GM18499 (cell line): Measurements from ENCODE around the gene CYBC1.

ENCODE experiments used
- ATAC-seq: cut with Tn5 transposase; IDR thresholded peaks from one replicate; pipeline ENCODE4 v1.9.1; 2021; ENCODE audit warnings: moderate number of reproducible peaks; ENCODE audit not compliant: insufficient read depth, unreplicated experiment

Gene CYBC1

DNA sequence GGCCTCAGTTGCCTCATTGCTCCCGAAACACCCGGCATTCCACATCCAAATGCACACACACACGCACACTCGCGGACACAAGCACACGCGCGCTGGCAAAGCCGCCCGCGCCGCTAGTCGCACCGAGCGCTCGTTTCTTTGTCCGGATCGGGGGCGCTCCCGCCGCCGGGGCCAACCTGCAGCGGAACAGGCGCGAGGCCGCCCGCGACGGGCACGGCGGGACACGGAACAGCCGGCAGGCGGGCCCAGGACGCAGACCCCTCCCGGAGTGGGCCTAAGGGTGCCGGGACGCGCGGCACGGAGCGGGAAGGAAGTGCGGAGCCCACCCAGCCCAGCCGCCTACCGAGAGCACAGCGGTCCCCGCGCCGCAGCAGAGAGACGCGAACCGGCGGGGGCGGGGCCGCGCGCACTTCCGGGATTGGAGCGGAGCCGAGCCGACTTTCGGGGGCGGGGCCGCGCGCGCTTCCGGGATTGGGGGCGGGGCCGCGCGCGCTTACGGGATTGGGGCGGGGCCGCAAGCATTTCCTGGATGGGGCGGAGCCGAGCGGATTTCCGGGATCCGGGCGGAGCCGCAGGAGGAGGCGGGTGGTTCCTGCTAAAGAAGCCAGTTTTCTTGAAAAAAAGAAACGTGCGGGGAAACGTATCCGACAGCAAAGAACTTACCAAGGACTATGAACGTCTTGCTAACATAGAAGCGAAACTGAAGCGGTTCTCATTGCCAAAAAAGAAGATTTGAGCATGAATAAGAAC lies at the start of gene CYBC1:
TSS of gene CYBC1 (minus strand) at position 396 of the 750 bp plus-strand sequence. CDS start 1,498 bp downstream, outside the sequence.
- no peak for ATAC-seq

DNA sequence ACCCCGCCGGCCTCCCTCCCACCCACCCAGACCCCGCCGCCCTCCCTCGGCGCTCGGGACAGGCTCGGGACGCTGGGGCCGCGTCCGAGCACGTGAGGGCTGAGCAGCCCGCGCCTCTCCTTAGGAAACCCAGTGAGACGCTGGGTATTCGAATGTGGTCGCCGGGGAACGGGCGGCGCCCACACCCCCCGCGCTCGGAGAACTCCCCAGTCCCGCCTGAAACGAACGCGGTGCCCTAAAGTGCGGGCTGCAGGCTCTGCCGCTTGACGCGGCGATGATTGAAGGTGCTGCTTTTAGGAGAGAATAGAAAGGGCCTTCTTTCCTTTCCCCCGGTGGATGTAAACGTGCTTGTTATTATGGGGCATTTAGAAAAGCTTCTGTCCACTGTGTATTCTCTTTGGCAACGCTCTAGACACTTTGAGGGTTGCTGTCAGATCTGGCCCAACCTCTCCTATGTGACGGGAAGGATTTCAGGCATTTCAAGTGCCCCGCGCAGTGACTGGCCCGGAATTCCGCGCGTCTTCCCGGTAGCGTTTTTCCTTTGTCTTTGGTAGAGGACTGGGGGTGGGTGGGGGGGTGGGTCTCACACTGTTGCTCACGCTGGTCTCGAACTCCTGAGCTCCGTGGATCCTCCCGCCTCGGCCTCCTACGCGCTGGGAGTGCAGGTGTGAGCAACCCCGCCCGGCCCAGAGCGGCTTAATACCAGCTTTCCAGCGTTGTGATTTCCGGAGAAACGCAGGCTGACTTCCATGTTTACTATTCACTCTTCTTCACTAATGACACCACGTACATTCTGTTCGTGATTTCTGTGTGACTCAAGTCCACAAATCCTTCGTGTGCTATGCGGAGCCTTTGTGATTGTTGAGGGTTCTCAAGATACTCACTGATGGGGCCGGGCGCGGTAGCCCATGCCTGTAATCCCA lies 47.2 kb upstream of the CYBC1 start:
- no peak for ATAC-seq

DNA sequence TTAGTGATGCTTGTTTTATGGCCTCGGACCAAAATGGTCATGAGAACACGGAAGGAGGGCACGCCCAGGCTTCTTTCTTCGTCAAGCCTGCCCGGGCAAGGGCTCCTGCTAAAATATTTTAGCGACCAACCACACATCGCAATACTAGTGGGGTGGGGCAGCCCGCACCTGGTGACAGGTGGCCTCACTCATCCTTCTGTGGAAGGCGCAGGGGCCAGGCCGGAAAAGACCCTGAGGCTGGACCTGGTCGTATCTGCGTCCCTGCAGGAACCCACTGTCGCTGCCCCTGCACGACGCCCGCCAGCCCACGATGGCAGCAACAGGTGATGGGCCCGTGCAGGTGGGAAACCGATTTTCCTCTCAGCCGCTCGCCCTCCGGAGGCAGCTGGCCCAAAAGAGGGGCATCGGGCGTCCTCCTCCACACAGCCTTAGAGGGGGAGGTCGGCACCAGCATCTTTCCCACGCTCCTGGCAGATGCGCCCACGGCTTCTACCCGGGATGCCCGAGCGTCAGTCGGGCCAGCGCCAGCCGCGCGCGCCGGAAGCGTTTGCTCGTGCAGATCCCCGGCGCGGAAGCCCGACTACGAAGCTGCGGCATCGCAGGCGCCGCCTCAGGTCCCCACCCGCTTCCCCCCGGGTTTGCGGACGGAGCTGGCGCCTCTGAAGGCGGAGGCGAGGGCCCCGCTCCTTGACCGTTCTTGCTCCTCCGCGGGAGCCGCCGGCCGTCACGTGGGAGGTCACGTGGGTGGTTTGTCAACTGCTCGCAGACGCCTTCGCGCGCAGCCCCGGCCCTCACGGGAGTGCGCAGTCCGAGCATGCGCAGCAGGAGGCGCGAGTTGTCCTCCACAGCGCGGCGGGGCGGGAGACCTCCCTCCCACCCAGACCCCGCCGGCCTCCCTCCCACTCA lies 46.2 kb upstream of the CYBC1 start:
- ATAC-seq, result no peak

DNA sequence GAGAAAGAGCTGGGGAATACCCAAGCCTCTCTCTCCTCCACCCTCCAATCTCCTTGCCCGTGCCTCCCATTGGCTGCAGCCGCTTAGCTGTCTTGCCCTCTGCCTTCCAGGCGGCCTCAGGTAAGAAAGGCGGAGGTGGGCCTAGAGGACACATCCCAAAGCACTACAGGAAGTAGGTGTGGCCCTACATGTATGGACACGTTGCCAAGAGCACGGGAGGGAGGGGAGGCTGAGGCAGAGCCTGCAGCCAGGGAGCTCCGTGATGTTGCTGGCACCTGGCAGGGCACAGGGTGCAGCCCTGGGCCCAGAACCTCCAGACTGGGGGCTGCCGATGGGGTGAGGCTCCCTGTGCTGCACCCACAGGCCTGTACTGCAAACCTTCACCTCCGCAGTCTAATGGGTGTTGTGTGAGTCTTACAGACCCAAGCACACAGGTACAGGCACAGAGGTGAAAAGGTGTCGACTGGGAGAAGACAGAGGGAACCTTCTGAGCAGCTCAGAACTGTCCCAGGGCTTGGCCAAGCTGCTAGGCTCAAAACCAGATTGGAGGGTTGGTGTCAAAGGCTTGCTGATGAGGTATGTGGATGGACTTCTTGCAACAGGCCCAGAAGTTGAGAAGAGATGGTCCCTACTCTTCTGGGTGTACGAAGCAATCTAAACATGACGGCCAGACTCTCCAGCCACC lies 45.4 kb upstream of the CYBC1 start:
- no peak for ATAC-seq

DNA sequence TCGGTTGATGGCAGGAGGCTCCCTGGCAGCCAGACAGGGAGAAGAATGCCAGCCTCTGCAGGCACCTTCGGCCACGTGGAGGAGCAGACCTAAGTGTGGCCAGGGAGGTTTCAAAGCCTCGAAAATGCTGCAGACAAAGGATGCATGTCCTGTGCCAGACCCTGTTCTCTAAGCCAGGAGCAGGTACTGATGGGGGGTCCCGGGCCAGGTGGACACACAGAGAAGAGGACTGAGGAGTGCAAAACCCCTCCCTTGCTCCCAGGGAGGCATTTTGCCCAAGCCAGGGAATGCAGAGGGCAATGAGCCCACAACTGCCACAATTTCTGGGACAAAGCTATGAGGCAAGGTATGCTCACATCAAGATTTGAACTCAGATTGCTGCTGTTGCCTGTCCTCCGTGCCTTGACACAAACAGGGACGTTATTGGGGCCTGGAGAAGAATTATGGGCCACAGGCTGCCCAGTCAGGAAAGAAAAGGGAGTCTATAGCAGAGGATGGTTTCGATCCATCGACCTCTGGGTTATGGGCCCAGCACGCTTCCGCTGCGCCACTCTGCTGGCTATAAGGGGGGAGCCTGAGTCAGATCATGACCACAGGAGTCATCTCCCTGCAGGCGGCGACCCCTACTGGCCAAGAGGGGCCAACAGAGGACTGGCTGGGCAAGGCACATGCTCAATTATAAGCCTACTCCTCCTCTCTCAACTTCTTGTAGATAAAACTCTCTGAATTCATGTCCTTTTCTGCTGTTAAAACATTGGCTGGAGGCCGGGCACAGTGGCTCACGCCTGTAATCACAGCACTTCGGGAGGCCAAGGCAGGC lies 43.9 kb upstream of the CYBC1 start:
- peak; percentile 35 for ATAC-seq

DNA sequence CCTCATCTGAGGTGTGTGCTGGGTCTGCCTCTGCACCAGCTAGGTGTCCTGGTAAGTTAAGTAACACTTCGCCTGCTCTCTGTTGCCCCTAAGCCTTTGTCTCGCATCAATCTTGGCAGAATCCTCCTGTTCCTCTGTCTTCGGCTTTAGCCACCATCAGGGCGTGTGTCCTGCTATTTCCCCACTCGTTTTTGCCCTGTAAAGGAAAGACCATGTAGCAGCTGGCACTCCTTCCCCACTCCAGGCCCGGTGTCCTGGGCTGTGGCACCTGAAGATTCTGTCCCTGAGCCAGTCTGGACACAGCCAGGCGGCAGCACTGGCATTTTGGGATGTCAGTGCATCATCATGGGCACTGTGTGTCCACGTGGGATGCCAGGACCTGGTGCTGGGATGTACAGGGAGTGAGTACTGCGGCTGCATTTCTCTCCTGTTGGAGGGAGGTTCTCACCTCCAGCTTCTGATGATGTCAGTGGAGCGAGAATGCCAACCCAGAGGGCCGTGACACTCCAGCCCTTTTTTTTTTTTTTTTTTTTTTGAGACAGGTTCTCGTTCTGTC lies 42.8 kb upstream of the CYBC1 start:
- ATAC-seq, result no peak

DNA sequence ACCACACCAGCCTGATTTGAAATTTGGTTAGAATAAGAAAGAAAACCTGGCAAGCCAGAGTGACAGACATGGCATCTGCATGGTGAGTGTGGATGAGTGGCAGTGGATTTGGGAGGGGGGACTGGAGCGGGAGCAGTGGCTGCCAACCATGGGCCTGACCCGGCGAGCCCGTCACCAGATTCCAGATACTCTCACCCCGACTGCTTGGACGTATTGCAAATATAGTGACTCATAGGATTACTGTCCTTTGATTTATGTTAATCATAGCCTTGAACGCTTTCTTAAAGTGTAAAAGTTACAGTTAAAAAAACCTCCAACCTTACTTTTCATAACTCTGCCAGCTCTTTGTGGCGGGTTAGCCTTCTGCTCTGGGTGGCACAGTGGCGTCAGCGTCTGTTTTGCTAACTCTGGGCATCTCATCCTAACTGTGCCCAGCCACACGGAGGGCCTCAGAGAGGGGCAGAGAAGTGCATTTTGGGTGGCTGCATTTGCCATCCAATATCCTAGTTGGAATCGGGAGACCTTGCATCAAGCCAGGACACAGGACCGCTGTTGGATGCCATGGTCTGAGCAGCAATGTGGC lies 42.2 kb upstream of the CYBC1 start:
- ATAC-seq, result no peak

DNA sequence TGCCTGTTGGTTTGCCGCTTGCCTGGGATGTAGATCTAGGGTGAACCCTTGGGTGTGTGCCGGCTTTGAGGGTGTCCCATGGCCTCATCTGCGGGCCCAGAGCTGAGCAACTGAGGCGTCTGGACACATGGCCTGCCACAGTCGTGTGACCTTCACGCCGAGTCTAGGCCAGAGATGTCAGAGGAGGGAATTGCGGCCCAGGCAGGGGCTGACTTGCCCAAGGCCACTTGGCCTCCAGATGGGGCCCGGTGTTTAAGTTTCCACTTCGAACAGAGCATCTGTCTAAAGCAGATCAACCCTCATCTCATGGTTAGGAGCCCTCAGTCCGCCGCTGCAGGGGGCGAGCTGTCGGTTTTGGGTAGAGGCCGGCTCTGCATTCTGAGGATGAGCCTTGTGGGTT lies 41.0 kb upstream of the CYBC1 start:
- no peak for ATAC-seq

DNA sequence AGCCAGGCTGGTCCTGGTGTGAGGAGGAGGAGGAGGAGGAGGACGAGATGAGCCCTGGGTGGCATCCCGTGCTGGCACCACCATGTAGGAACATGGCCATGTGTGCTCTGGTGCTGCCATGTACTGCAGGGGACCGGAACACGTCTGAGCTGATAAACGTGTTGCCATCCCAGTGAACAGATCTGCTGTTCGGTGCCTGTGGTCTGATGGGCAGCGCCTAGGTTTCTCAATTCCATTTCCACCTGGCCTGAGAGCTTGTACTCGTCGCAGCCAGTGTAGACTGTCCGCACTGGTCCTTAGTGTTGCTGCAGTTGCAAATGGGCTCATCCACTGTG lies 40.6 kb upstream of the CYBC1 start:
- no peak for ATAC-seq

DNA sequence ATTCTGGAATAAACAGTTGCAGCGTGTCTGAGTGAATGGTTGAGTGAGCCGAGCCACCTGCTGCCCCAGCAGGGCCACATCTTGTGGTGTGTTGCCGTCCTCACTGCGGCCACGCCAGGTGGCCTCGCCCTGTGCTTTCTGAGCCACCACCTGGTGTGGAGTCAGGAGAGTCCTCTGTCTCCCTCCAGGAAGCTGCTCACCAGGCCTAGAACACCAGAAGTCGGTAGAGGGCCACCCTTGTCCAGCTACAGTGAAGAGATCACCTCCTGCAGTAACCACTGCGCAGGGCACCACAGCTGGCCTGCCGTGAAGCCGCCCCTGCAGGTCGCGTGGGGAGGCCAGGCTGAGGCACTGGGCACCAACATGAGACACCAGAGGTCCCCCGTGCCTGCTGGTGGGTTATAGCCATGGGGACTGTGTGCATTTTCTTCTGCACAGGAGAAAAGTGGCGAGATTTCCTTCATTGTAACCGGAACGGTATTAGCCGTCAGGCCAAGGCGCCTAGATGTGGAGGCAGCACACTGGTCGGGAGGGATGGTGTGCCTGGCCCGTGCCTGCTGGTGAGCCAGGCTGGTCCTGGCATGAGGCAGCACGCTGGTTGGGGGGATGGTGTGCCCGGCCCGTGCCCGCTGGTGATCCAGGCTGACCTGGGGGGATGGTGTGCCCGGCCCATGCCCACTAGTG lies 40.1 kb upstream of the CYBC1 start:
- no peak for ATAC-seq

DNA sequence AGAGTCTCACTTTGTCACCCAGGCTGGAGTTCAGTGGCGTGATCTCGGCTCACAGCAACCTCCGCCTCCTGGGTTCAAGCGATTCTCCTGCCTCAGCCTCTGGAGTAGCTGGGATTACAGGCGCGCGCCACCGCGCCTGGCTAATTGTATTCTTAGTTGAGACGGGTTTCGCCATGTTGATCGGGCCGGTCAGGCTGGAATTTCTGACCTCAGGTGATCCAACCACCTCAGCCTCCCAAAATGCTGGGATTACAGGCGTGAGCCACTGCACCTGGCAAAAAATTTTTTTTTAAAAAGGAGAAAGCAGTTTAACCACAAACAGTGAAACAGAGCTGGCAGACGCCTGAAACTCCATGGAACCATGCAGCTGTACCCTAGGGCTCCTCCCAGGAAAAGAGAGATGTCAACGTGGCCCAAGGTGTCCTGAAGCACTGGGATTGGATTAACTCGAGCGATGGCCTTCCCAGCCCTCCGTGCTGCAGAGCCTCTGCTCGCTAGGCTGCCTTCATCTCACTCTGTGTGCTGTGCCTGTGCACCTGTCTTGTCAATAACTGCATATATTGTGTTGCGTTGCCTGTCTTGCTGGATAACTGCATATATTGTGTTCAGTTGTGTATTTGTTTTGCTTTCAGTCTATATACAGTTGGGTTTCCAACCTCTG lies 39.4 kb upstream of the CYBC1 start:
- ATAC-seq, result no peak

DNA sequence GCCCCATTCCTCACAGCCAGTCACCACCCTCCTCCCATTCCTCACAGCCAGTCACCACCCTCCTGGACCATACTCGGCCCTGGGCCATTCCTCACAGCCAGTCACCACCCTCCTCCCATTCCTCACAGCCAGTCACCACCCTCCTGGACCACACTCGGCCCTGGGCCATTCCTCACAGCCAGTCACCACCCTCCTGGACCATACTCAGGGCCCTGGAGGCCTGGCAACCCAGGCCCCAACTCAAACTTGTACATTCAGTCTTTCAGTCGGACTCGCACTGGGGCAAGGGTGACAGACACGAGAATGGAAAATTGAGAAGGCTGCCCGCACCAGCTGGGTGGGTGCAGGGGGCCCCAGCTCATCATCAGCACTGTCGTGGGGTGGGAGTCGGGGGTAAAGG lies 38.6 kb upstream of the CYBC1 start:
- no peak for ATAC-seq

DNA sequence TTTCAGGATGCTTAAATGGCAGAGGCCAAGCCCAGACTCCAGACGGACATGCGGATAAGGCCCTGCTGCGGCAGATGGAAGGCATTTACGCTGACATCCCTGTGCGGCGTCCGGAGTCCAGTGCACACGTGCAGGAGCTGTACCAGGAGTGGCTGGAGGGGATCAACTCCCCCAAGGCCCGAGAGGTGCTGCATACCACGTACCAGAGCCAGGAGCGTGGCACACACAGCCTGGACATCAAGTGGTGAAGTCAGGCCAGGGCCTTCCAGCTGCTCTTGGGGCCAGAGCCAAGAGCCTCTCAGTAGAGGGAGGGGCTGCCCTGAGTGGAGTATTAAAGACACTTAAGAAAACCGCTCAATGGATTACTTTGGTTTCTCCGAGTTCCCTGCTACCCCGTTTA lies 37.4 kb upstream of the CYBC1 start:
- ATAC-seq, result no peak

DNA sequence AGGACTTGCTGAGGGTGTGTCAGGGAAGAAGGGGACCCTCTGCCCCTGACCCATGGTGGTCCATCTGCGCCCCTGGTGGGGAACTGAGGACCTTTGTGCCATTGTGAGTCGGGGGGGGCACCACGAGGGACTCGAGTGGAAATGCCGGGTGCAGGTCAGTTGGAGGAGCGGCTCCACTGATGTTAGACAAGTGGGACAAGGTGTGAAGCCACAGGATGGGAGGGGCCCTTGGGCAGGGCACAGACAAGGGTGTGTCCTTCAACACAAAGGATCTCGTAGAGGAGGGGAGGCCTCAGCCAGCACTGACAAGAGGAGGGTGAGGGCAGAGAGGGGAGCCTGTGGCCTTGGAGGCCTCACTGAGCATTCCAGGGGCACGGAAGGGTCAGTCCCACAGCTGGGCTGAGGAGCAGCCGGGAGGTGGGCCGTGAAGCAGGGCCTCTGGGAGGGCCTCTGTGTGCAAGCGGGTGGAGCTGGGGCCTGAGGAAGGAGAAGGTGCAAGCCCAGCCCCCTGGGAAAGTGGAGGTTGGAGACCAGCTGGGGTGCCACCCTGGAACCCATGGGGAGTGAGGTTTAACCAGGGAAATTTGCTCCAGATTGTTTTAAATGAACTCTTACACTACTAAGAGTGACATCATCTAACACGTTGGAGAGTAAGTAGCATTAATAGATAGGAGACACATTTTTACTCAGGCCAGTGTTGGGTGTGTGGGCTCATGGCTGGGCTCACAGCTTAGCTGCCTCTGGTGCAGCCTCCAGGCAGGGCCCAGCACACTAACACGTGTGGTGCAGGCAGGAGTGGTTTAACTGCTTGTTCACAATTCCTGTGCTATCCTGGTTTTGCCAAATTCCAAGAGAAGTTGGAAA lies 35.9 kb upstream of the CYBC1 start:
- no peak for ATAC-seq

DNA sequence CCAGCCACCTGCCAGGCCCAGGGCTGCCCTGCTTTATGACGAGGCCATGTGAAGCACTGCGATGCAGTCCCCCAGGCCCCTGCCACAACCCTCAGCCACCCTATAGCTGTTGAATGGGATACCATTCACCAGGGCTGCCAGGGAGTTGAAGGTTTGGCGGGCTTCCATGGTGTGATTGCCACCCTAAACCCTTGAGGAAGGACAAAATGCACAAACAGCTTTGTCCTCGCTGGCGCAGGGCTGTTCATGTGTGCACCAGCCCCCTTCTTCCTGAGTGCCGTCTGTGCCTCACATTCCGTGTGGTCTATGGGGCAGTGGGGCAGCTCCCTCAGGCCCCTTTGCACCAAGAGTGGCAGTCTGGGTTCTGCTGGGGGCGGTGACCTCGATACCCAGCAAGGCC lies 33.3 kb upstream of the CYBC1 start:
- no peak for ATAC-seq

DNA sequence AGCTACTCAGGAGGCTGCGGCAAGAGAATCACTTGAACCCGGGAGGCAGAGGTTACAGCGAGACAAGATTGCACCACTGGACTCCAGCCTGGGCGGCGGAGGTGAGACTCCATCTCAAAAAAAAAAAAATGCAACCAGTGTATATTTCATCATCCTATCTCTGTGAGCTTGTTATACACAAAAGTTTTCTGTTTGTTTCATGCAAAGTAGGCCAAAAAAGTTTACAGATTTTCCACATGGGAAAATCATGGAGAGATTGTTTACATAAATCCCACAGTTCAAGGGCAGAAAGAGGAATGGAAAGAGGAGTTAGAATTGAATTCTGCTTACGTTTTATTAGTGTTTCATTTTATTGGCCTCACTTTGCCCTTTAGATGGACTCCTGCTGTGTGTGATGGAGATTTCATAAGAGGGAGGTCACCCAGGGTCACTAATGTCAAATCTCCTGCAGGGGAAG lies 32.7 kb upstream of the CYBC1 start:
- ATAC-seq, result no peak

DNA sequence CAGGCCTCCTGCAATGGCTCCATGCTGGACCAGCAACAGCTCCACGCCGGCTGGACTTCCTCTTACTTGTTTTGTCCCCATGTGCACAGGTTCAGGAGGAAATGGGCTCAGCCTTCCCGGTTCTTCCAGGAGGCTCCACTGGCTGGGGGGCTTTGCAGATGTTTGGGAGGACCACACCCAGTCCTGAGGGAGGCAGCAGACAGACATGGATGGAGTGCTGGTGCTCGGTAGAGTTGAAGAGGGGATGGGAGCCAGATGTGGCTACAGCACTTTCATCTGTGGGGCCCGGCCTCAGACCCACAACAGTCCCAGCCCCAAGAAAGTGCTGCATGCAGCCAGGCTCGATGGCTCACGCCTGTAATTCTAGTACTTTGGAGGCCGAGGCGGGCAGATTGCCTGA lies 29.8 kb upstream of the CYBC1 start:
- no peak for ATAC-seq
